ENCODE measurements around the gene GRAMD2B. TPM values are rescaled to one million over a fixed set of nuclear protein-coding genes. Genes with fewer than 3 reads are reported as not detected.

GRAMD2B gene
- total RNA-seq, 1 experiment from 2014 or later: 6.7 TPM

- DNase-seq: no peak
- no peaks in the 10 kb centered on the region for H3K23me2 ChIP-seq (ENCODE audit: insufficient read length, low read depth, low read length, poor library complexity, severe bottlenecking)
- no peak overlapping the region for H2AK5ac ChIP-seq (ENCODE audit: insufficient read length, low read length)
- no peak overlapping the region for H3K18ac ChIP-seq (ENCODE audit: insufficient read length, low read depth, low read length)
- H3K23ac ChIP-seq (ENCODE audit: insufficient read length, low read depth, low read length): no peak overlapping the region
- H2BK120ac ChIP-seq (ENCODE audit: low read depth, low read length, poor library complexity, severe bottlenecking): no peak overlapping the region
- H2BK5ac ChIP-seq (ENCODE audit: insufficient read length, low read length): no peak overlapping the region
- no peaks in the 10 kb centered on the region for H3K27me3 ChIP-seq (ENCODE audit: insufficient read depth, low read length)
- Mint-ChIP-seq H3K4me1 (peaks cover 6% of the 10 kb centered on the region in 2 experiments), H3K27ac (no peak overlapping the region), H3K9me3 (peaks cover 2 to 3% of the 10 kb centered on the region in 2 experiments; a peak in 1 of 5 replicates), H3K27me3 (ENCODE audit: low read depth) (no peaks in the 10 kb centered on the region), H3K4me3 (no peak overlapping the region), H3K36me3 (ENCODE audit: insufficient read depth in 1 of 3, low read depth in 3 of 3) (no peaks in the 10 kb centered on the region; a peak in 1 of 7 replicates)
- H2BK12ac ChIP-seq (ENCODE audit: insufficient read length, low read depth, low read length): no peak overlapping the region
- no peak overlapping the region for H2BK15ac ChIP-seq (ENCODE audit: low read depth, low read length)
- no peak overlapping the region for H3K14ac ChIP-seq (ENCODE audit: insufficient read depth, low read length)
- no peak overlapping the region for H2BK20ac ChIP-seq (ENCODE audit: low read depth, low read length, poor library complexity, severe bottlenecking)
- H3K4ac ChIP-seq (ENCODE audit: low read depth, low read length): no peak overlapping the region
- no peak overlapping the region for H3T11ph ChIP-seq (ENCODE audit: low read length)
- no peaks in the 10 kb centered on the region for H3K9me3 ChIP-seq (ENCODE audit: control insufficient read depth, low read depth, low read length)
- no peak overlapping the region for H3K27ac ChIP-seq (ENCODE audit: insufficient read length, low read depth, low read length)
- no peak overlapping the region for H3K9ac ChIP-seq (ENCODE audit: extremely low read depth, insufficient read length, low read length)
- H3K4me1 ChIP-seq (ENCODE audit: insufficient read depth, low read length): no peaks in the 10 kb centered on the region
- H4K5ac ChIP-seq (ENCODE audit: insufficient read length, low read depth, low read length): no peak overlapping the region
- no peak overlapping the region for H2AFZ ChIP-seq (ENCODE audit: low read length)
- no peak overlapping the region for H4K8ac ChIP-seq (replicated peaks; ENCODE audit: insufficient read length, low read depth, low read length)
- H3K4me2 ChIP-seq (ENCODE audit: insufficient read depth, insufficient read length, low read length): no peak overlapping the region
- H4K20me1 ChIP-seq (ENCODE audit: control insufficient read depth, insufficient read depth, insufficient read length): no peaks in the 10 kb centered on the region
- TF ChIP-seq CTCF (conservative IDR thresholded peaks at IDR 0.05): no peak
- H3K79me2 ChIP-seq (ENCODE audit: insufficient read depth, low read length): no peaks in the 10 kb centered on the region
- no peaks in the 10 kb centered on the region for H3K79me1 ChIP-seq (ENCODE audit: insufficient read depth, low read depth, low read length, poor library complexity, severe bottlenecking)
- no peak overlapping the region for H4K91ac ChIP-seq (ENCODE audit: insufficient read length, low read depth, low read length)
- H3K56ac ChIP-seq (ENCODE audit: insufficient read length, low read depth, low read length): no peak overlapping the region
Observed at GRCh38 chr5:126526493-126526892, 103.3 kb downstream of the GRAMD2B start.
